Measurements from ENCODE around the gene RRP36.

DNA sequence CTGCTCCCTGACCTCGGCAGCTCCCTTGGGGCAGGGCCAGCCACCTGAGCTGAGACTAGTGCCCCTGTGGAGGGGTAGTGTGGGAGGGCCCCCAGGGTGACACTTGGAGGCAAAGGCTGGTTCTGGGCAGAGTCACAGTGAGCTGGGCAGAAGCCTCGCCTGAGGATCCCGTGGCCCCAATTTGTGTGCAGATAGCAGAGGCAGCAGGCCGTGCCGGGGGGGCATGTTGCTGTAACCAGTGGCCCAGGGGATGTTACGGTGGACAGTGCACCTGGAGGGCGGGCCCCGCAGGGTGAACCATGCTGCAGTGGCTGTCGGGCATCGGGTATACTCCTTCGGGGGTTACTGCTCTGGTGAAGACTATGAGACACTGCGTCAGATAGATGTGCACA lies 4.5 kb upstream of the RRP36 start:
- TF ChIP-seq FOXP2 (optimal IDR thresholded peaks at IDR 0.05; ENCODE audit: control extremely low read depth, extremely low read length, insufficient read depth) (no peak), POLR2AphosphoS5 (IDR thresholded peaks at IDR 0.05; ENCODE audit: borderline replicate concordance, low read depth, low read length) (no peak)

All from SK-N-MC (cell line).